Neutrophil (primary cell): Measurements from ENCODE around the gene ZFP91.

ENCODE experiments used
- H3K27ac ChIP-seq: fragments of 200-600 bp; sonication (generic); 2 replicates; pipeline ENCODE4 v1.5.1; 2016; ENCODE audit warnings: mild to moderate bottlenecking, moderate library complexity
- H3K27me3 ChIP-seq: fragments of 200-600 bp; sonication (generic); 2 replicates; pipeline ENCODE4 v1.6.0; 2016; ENCODE audit warnings: mild to moderate bottlenecking
- H3K36me3 ChIP-seq: fragments of 200-600 bp; sonication (generic); 2 replicates; pipeline ENCODE4 v1.5.1; 2017
- H3K4me1 ChIP-seq, 2 experiments: fragments of 200-600 bp in 1 of 2; sonication (generic) in 1 of 2; 1 replicate in 1 of 2; 2 replicates in 1 of 2; pipeline versions ENCODE4 v1.5.1 to v1.6.1; 2013 to 2016; ENCODE audit warnings: low read depth in 1 of 2, low read length in 1 of 2, mild to moderate bottlenecking in 1 of 2, moderate library complexity in 1 of 2; ENCODE audit not compliant: control insufficient read depth in 1 of 2, insufficient read depth in 1 of 2
- H3K4me3 ChIP-seq, 2 experiments: fragments of 200-600 bp in 1 of 2; sonication (generic) in 1 of 2; 1 replicate in 1 of 2; 2 replicates in 1 of 2; pipeline ENCODE4 v1.5.1; 2013 to 2016; ENCODE audit warnings: low read depth in 1 of 2, low read length in 1 of 2, mild to moderate bottlenecking in 1 of 2, moderate library complexity in 1 of 2
- H3K9me3 ChIP-seq: fragments of 200-600 bp; sonication (generic); 2 replicates; pipeline ENCODE4 v1.5.1; 2016
- TF ChIP-seq, protein P1 (sequence below): fragments of 200-600 bp; sonication (generic); IDR thresholded peaks from 2 replicates; pipeline ENCODE4 v1.5.1; 2016; ENCODE audit warnings: antibody characterized with exemption

ZFP91 gene

DNA sequence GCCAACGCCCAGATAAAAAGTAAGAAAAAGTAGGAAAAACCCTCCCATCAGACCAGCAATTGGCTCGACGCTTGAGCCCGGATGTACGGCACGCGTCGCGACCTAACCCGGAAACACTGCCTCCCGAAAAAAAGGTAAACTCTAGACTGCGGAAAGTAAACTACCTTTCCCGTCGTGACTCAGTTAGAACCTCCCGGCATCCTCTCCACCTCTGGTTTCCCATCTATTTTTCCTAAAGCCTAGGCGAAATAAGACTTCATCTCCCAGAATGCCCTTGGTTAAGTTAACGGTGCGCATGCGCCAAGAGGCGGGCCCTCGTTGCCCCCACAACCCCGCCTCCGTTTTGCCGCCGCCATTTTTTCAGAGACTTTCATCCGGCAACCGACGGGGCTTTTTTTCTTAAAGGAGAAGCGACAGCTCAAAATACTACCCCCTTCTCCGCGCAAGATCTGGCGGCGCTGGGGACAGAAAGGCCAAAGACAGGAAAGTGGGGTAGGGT lies 678 bp upstream of the ZFP91 start:
- H3K4me1 ChIP-seq: peaks cover 55 to 62% of the 10 kb centered on the region in 2 experiments
- H3K4me3 ChIP-seq: peak overlapping the region; percentile 75 to 99
- H3K36me3 ChIP-seq: no peaks in the 10 kb centered on the region
- TF ChIP-seq, protein P1, sequence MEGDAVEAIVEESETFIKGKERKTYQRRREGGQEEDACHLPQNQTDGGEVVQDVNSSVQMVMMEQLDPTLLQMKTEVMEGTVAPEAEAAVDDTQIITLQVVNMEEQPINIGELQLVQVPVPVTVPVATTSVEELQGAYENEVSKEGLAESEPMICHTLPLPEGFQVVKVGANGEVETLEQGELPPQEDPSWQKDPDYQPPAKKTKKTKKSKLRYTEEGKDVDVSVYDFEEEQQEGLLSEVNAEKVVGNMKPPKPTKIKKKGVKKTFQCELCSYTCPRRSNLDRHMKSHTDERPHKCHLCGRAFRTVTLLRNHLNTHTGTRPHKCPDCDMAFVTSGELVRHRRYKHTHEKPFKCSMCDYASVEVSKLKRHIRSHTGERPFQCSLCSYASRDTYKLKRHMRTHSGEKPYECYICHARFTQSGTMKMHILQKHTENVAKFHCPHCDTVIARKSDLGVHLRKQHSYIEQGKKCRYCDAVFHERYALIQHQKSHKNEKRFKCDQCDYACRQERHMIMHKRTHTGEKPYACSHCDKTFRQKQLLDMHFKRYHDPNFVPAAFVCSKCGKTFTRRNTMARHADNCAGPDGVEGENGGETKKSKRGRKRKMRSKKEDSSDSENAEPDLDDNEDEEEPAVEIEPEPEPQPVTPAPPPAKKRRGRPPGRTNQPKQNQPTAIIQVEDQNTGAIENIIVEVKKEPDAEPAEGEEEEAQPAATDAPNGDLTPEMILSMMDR: peak; percentile 4
- no peaks in the 10 kb centered on the region for H3K9me3 ChIP-seq
- peak overlapping the region; percentile 98 for H3K27ac ChIP-seq
- H3K27me3 ChIP-seq: no peaks in the 10 kb centered on the region

DNA sequence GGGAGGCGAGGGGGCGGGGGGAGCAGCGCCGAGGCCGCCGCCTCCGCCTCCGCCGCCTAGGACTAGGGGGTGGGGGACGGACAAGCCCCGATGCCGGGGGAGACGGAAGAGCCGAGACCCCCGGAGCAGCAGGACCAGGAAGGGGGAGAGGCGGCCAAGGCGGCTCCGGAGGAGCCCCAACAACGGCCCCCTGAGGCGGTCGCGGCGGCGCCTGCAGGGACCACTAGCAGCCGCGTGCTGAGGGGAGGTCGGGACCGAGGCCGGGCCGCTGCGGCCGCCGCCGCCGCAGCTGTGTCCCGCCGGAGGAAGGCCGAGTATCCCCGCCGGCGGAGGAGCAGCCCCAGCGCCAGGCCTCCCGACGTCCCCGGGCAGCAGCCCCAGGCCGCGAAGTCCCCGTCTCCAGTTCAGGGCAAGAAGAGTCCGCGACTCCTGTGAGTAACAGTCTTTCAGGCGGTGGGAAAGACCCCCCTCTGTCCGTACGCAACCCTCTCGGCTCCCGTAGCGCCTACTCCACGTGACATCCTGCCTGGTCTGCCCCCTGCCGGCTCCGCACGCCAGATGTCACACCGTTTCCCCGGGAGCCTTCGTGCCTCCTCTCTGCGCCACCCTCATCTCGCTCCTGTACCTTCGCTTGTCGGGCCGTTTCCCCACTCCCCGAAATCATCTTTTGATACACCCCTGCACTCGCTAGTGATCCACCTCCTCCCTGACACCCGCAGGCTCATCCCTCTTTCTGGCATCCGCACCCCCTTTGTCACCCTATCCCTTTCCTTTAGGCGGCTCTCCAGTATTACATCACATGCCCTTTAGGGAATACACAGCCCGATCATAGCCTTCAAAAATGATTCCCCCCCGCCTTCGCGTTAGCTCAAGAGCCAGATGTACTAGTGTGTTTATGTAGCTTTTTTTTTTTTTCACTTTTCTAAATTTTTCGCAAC lies 598 bp downstream of the ZFP91 start:
- H3K36me3 ChIP-seq: no peaks in the 10 kb centered on the region

DNA sequence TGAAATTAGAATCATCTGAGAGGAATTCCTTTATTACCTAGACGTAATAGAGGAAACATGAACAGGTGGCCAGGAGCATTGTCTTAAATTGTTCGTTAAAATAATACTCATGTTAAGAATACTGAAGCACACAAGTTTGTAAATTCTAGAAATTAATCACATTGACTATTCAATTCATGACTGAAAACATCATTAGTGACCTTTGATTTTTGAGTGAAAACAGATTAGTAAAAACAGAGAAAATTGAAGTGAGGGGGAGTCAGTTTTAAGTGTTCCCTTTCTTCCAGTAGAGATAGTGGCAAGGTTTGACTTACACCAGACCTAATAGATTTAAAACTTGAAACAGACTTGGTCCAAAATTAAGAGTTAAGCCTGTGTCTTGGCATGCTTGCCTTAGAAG lies 1.4 kb downstream of the ZFP91 start:
- TF ChIP-seq, protein P1: no peak
- Histone ChIP-seq H3K4me3 (peak overlapping the region; percentile 75 to 99), H3K27me3 (no peaks in the 10 kb centered on the region), H3K4me1 (peaks cover 39 to 42% of the 10 kb centered on the region in 2 experiments), H3K27ac (peak overlapping the region; percentile 98), H3K9me3 (no peaks in the 10 kb centered on the region), H3K36me3 (no peaks in the 10 kb centered on the region)

More for the DNA sequence above, 598 bp downstream of the ZFP91 start:
- Histone ChIP-seq H3K4me1 (peaks cover 47 to 51% of the 10 kb centered on the region in 2 experiments), H3K27ac (peak overlapping the region; percentile 98), H3K4me3 (peak overlapping the region; percentile 75 to 99), H3K27me3 (no peaks in the 10 kb centered on the region), H3K9me3 (no peaks in the 10 kb centered on the region)
- TF ChIP-seq, protein P1: peak; percentile 85

DNA sequence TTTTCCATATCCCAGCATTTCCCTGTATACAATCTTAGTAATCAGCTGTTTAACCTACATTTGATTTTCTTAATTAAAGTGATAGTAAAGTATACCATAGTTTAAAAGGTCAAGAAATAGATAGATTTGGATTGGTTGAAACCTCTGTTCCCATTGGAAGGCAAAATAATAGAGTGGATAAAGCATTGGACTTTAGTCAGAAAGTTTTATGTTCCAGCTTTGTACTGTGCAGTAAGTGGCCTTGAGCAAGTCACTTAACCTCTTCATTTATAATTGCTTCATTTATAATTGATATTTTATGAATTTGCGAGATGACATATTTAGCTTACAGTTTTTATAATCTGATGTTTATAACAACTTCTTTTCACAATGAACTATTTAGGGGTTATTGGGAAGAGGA lies 3.6 kb downstream of the ZFP91 start:
- no peaks in the 10 kb centered on the region for H3K36me3 ChIP-seq
- peaks cover 17 to 23% of the 10 kb centered on the region in 2 experiments for H3K4me1 ChIP-seq
- H3K27ac ChIP-seq: no peak overlapping the region
- no peak overlapping the region for H3K4me3 ChIP-seq
- TF ChIP-seq, protein P1: no peak
- no peaks in the 10 kb centered on the region for H3K27me3 ChIP-seq
- H3K9me3 ChIP-seq: no peaks in the 10 kb centered on the region

DNA sequence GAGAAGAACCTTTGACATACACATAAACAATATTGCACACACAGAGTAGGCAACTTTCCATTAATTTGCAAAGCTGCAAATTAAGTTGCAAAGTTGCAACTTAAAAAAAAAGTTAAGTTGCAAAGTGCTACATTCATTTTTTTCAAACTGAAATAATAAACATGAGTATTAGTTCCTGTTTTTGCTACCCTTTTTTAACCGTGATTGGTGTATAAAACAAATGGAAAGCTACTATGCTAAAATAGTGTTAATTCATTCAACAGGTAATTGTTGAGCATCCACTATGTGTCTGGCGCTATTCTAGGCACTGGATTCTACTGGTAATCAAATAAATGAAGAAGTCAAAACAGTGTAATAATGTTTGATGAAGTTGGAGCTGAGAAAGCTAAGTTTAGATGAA lies 8.1 kb downstream of the ZFP91 start:
- Histone ChIP-seq H3K36me3 (no peaks in the 10 kb centered on the region), H3K27ac (peak overlapping the region; percentile 48)

More for the DNA sequence above, 8.1 kb downstream of the ZFP91 start:
- Histone ChIP-seq H3K27me3 (no peaks in the 10 kb centered on the region), H3K9me3 (no peaks in the 10 kb centered on the region), H3K4me3 (no peak overlapping the region), H3K4me1 (peaks cover 0 to 3% of the 10 kb centered on the region in 2 experiments)
- TF ChIP-seq, protein P1: no peak
